B cell (primary cell): Measurements from ENCODE around the gene IFNA10. TPM values are rescaled to one million over a fixed set of nuclear protein-coding genes. Genes with fewer than 3 reads are reported as not detected.
"Not testable (repeated sequence)": the region's sequence is repeated elsewhere in the genome, so short reads cannot be mapped to it uniquely, and the experiment has no call there.

Experiments used
- ATAC-seq: fragments of 200-7000 bp; cut with Tn5 transposase; one replicate; pipeline ENCODE4 v1.10.0; 2021; ENCODE audit warnings: low read depth, mild to moderate bottlenecking, moderate number of reproducible peaks, moderate library complexity
- CTCF ChIA-PET: fragments of 350-600 bp; sonication (Branson Sonifier 250); formaldehyde crosslinking; loops from one replicate; lab custom pipeline; 2021; ENCODE audit warnings: antibody characterized with exemption, inconsistent platforms; lab: Charles Lee
- POLR2A ChIA-PET: fragments of 350-600 bp; sonication (Branson Sonifier 250); formaldehyde crosslinking; loops from one replicate; lab custom pipeline; 2021; ENCODE audit warnings: antibody characterized with exemption; lab: Charles Lee
- DNase-seq: peaks from one replicate; pipeline ENCODE4 v3.0.0; 2013
- H2AFZ ChIP-seq: 2 replicates; pipeline ENCODE4 v1.6.1; 2012; ENCODE audit warnings: mild to moderate bottlenecking, low read depth, low read length; ENCODE audit not compliant: insufficient read depth, poor library complexity, severe bottlenecking
- H3K27ac ChIP-seq, 2 donors: 1 replicate in 1 of 2; 2 replicates in 1 of 2; pipeline ENCODE4 v1.5.1; 2012 to 2013; ENCODE audit warnings: low read length in 2 of 2, mild to moderate bottlenecking in 2 of 2, moderate library complexity in 1 of 2
- H3K27me3 ChIP-seq, 4 experiments: fragments of 200-600 bp in 1 of 4; sonication (generic) in 1 of 4; replicated peaks in 1 of 4; 1 replicate in 2 of 4; 2 replicates in 2 of 4; pipeline versions ENCODE4 v1.6.1 to v1.7.0; 2013 to 2016; ENCODE audit warnings: low read length in 3 of 4, mild to moderate bottlenecking in 2 of 4, mixed read lengths in 1 of 4, moderate library complexity in 1 of 4; ENCODE audit not compliant: insufficient read depth in 4 of 4, control insufficient read depth in 3 of 4; ENCODE audit errors: control extremely low read depth in 1 of 4
- H3K36me3 ChIP-seq, 2 experiments: replicated peaks in 1 of 2; 1 replicate in 1 of 2; 2 replicates in 1 of 2; pipeline versions ENCODE4 v1.6.1 to v1.7.1; 2013; ENCODE audit warnings: low read length in 1 of 2; ENCODE audit not compliant: insufficient read depth in 2 of 2, control insufficient read depth in 1 of 2; ENCODE audit errors: control extremely low read depth in 1 of 2, extremely low read depth in 1 of 2
- H3K4me1 ChIP-seq, 2 donors: fragments of 200-600 bp in 1 of 2; sonication (generic) in 1 of 2; 1 replicate in 1 of 2; 2 replicates in 1 of 2; pipeline versions ENCODE4 v1.5.1 to v1.6.1; 2013 to 2017; ENCODE audit warnings: low read length in 2 of 2; ENCODE audit not compliant: control insufficient read depth in 2 of 2, insufficient read depth in 2 of 2
- H3K4me2 ChIP-seq: replicated peaks from 2 replicates; pipeline ENCODE3; 2012; ENCODE audit warnings: mild to moderate bottlenecking, low read depth, low read length; ENCODE audit not compliant: poor library complexity, severe bottlenecking
- H3K4me3 ChIP-seq, 5 experiments: fragments of 200-600 bp in 1 of 5; sonication (generic) in 1 of 5; 1 replicate in 3 of 5; 2 replicates in 2 of 5; pipeline versions ENCODE4 v1.5.1 to v1.7.0; 2011 to 2016; ENCODE audit warnings: low read length in 4 of 5, mild to moderate bottlenecking in 4 of 5, low read depth in 2 of 5, control low read depth in 1 of 5, moderate library complexity in 1 of 5; ENCODE audit not compliant: insufficient read depth in 1 of 5; ENCODE audit errors: control extremely low read depth in 1 of 5, extremely low read depth in 1 of 5
- H3K79me2 ChIP-seq: fragments of 200-600 bp; sonication (generic); one replicate; pipeline ENCODE4 v1.6.0; 2016; ENCODE audit warnings: low read length; ENCODE audit not compliant: control insufficient read depth, insufficient read depth
- H3K9ac ChIP-seq: fragments of 200-600 bp; sonication (generic); 2 replicates; pipeline ENCODE4 v1.6.1; 2017; ENCODE audit warnings: mild to moderate bottlenecking, low read length, moderate library complexity
- H3K9me3 ChIP-seq, 3 donors: one replicate each; pipeline versions ENCODE4 v1.6.1 to v1.7.1; 2013; ENCODE audit warnings: low read length in 2 of 3; ENCODE audit not compliant: control insufficient read depth in 2 of 3, insufficient read depth in 1 of 3; ENCODE audit errors: control extremely low read depth in 1 of 3
- H4K20me1 ChIP-seq: 2 replicates; pipeline ENCODE4 v1.6.0; 2012; ENCODE audit warnings: mild to moderate bottlenecking, low read length; ENCODE audit not compliant: insufficient read depth, control insufficient read depth, poor library complexity, severe bottlenecking
- H3K27ac Mint-ChIP-seq: one replicate; pipeline ENCODE4 v1.8.0; 2021; ENCODE audit warnings: mixed read lengths
- H3K27me3 Mint-ChIP-seq: one replicate; pipeline ENCODE4 v1.8.0; 2021; ENCODE audit warnings: mixed read lengths
- H3K4me1 Mint-ChIP-seq: one replicate; pipeline ENCODE4 v1.8.0; 2021; ENCODE audit warnings: mixed read lengths
- H3K4me3 Mint-ChIP-seq: one replicate; pipeline ENCODE4 v1.8.0; 2021; ENCODE audit warnings: mixed read lengths
- H3K9me3 Mint-ChIP-seq: one replicate; pipeline ENCODE4 v1.8.0; 2022; ENCODE audit warnings: mixed read lengths; ENCODE audit not compliant: insufficient read depth
- EZH2 ChIP-seq: IDR thresholded peaks from 2 replicates; pipeline ENCODE4 v1.6.1; 2012; ENCODE audit warnings: borderline replicate concordance, low read depth, mild to moderate bottlenecking, moderate library complexity, low read length; ENCODE audit not compliant: insufficient read depth, poor library complexity, severe bottlenecking
- WGBS: methylation state at CpG from one replicate; pipeline ENCODE4 v1.1.5; 2013; ENCODE audit warnings: missing lambda C conversion rate; ENCODE audit not compliant: insufficient coverage; 5-methylcytosine and 5-hydroxymethylcytosine counted together
- intact Hi-C: fragments of 100-400 bp; cut with micrococcal nuclease; formaldehyde crosslinking; loops from one replicate; pipeline ENCODE4 v1.10.0; 2022
- polyA plus RNA-seq: library from polyadenylated mRNA; depleted of rRNA; stranded (reverse); fragments of >200 nt; gene quantifications from 2 replicates; pipeline ENCODE4 v1.2.3, GENCODE V29; 2012
- total RNA-seq, 2 donors: library from RNA; stranded (reverse); fragments of 120-200 nt in 1 of 2; gene quantifications; 1 replicate in 1 of 2; 2 replicates in 1 of 2; pipeline versions ENCODE4 v1.2.3 to v1.2.4, GENCODE V29; 2013 to 2022
- TF ChIP-seq, protein P1 (sequence below): fragments of 200-600 bp; IDR thresholded peaks from one replicate; pipeline ENCODE4 v1.8.0; 2022; ENCODE audit warnings: antibody characterized with exemption, mild to moderate bottlenecking

IFNA10 gene
- total and polyA plus RNA-seq, 2 donors (not counting 1 experiment from before 2014, with no cell fraction given), result not detected

DNA sequence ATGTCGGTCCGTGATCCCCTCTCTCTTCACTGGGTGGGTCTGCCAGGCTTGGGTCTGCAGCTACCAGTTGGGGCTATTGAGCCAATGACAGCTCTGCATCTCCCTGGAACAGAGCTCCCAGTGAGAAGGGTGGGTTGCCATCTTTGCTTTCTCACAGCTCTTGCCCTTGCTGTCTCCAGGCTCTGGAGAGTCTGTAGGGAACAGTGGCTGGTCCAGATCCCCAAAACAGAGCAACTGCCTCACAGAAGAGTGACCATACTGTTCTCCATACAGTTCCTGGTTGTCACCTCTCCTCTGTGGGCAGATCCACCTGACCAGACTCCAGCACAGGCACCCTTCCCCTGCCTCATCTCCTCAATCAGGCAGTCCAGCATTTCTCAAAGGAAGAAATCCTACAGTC is 26.3 kb upstream of the IFNA10 start:
- no peak for ATAC-seq
- whole genome bisulfite sequencing, result 100% methylated on average over 2 of the region's 2 CpGs
- ChIA-PET POLR2A (no interaction called here), CTCF (no interaction called here)
- Histone ChIP-seq H3K27me3 (no peaks in the 10 kb centered on the region), H3K36me3 (no peaks in the 10 kb centered on the region), H3K79me2 (no peaks in the 10 kb centered on the region), H3K4me3 (no peak overlapping the region), H3K27ac (no peak overlapping the region), H4K20me1 (no peaks in the 10 kb centered on the region), H3K9ac (no peak overlapping the region), H3K4me2 (no peak overlapping the region), H3K4me1 (no peaks in the 10 kb centered on the region), H2AFZ (no peak overlapping the region), H3K9me3 (no peaks in the 10 kb centered on the region)
- Mint-ChIP-seq H3K27ac (no peak overlapping the region), H3K4me3 (no peak overlapping the region), H3K4me1 (peaks cover 6% of the 10 kb centered on the region), H3K9me3 (no peaks in the 10 kb centered on the region), H3K27me3 (peaks cover 12% of the 10 kb centered on the region)
- intact Hi-C loops, result no loop called here
- no peak for DNase-seq
- TF ChIP-seq, protein P1, sequence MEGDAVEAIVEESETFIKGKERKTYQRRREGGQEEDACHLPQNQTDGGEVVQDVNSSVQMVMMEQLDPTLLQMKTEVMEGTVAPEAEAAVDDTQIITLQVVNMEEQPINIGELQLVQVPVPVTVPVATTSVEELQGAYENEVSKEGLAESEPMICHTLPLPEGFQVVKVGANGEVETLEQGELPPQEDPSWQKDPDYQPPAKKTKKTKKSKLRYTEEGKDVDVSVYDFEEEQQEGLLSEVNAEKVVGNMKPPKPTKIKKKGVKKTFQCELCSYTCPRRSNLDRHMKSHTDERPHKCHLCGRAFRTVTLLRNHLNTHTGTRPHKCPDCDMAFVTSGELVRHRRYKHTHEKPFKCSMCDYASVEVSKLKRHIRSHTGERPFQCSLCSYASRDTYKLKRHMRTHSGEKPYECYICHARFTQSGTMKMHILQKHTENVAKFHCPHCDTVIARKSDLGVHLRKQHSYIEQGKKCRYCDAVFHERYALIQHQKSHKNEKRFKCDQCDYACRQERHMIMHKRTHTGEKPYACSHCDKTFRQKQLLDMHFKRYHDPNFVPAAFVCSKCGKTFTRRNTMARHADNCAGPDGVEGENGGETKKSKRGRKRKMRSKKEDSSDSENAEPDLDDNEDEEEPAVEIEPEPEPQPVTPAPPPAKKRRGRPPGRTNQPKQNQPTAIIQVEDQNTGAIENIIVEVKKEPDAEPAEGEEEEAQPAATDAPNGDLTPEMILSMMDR, result no peak
- no peak for TF ChIP-seq EZH2

DNA sequence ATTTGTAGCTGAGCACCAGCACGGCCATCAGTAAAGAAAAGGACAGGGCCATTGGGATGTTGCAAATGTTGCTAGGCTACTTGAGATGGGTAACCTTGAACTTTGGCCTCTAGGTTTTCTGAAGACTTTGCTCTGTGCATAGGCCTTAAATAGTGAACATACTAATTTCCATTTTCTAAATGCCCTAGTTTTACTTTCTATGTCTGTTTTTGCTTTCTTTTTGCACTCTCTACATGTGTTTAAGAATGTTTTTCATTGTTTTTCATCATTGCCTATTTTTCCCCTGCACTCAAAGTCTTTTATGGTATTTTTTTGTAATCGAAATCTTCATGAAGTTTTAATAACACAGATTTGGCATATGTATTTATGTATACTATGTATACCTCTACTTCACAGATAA is 21.2 kb upstream of the IFNA10 start, which contains the start of gene IFNA17:
Gene IFNA17 (minus strand): TSS at position 101 of the 400 bp plus-strand sequence. CDS start 49 bp downstream, at position 52.
- Mint-ChIP-seq H3K9me3 (no peaks in the 10 kb centered on the region), H3K4me3 (no peak within 1 kb of the TSS), H3K4me1 (no peaks in the 10 kb centered on the region), H3K27me3 (peaks cover 6% of the 10 kb centered on the region), H3K27ac (no peak within 1 kb of the TSS)
- ATAC-seq (no peak), DNase-seq (no peak)
- Histone ChIP-seq H2AFZ (no peak within 1 kb of the TSS), H3K27me3 (no peaks in the 10 kb centered on the region), H3K4me3 (no peak within 1 kb of the TSS), H3K4me1 (no peaks in the 10 kb centered on the region), H3K4me2 (no peak within 1 kb of the TSS), H3K36me3 (no peaks in the 10 kb centered on the region), H3K27ac (no peak within 1 kb of the TSS), H3K9me3 (no peaks in the 10 kb centered on the region), H3K79me2 (no peaks in the 10 kb centered on the region), H3K9ac (no peak within 1 kb of the TSS), H4K20me1 (no peaks in the 10 kb centered on the region)
- intact Hi-C loops, result no loop called here
- TF ChIP-seq EZH2, result no peak
- TF ChIP-seq, protein P1, result no peak
- ChIA-PET CTCF (no interaction called here), POLR2A (no interaction called here)
- no CpG with 5 or more reads among the region's 2 CpGs for WGBS

DNA sequence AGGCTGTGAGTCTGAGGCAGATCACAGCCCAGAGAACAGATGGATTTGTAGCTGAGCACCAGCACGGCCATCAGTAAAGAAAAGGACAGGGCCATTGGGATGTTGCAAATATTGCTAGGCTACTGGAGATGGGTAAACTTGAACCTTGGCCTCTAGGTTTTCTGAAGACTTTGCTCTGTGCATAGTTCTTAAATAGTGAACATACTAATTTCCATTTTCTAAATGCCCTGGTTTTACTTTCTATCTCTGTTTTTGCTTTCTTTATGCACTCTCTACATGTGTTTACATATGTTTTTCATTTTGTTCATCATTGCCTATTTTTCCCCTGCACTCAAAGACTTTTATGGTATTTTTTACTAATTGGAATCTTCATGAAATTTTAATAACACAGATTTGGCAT is 10.3 kb upstream of the IFNA10 start, which contains the start of gene IFNA16:
Gene IFNA16 (minus strand): TSS at position 101 of the 400 bp plus-strand sequence. CDS start 6 bp downstream, at position 95.
- CTCF ChIA-PET, H3K9me3 Mint-ChIP-seq: not testable (repeated sequence)

More for the DNA sequence above, 10.3 kb upstream of the IFNA10 start, which contains the start of gene IFNA16:
- H3K4me1 ChIP-seq, H4K20me1 ChIP-seq, H3K9me3 ChIP-seq, DNase-seq, H2AFZ ChIP-seq, H3K9ac ChIP-seq, H3K27ac ChIP-seq, H3K4me3 ChIP-seq, H3K79me2 ChIP-seq, H3K4me1 Mint-ChIP-seq, H3K36me3 ChIP-seq, H3K4me2 ChIP-seq, intact Hi-C loops, POLR2A ChIA-PET, H3K4me3 Mint-ChIP-seq, ATAC-seq, H3K27ac Mint-ChIP-seq: not testable (repeated sequence)
- WGBS, result no CpG with 5 or more reads among the region's 1 CpG
- peaks cover 0 to 14% (median 3%) of the 10 kb centered on the region in 4 experiments for H3K27me3 ChIP-seq
- H3K27me3 Mint-ChIP-seq, result peaks cover 26% of the 10 kb centered on the region
